ENCODE results near the gene MMP24OS.

DNA sequence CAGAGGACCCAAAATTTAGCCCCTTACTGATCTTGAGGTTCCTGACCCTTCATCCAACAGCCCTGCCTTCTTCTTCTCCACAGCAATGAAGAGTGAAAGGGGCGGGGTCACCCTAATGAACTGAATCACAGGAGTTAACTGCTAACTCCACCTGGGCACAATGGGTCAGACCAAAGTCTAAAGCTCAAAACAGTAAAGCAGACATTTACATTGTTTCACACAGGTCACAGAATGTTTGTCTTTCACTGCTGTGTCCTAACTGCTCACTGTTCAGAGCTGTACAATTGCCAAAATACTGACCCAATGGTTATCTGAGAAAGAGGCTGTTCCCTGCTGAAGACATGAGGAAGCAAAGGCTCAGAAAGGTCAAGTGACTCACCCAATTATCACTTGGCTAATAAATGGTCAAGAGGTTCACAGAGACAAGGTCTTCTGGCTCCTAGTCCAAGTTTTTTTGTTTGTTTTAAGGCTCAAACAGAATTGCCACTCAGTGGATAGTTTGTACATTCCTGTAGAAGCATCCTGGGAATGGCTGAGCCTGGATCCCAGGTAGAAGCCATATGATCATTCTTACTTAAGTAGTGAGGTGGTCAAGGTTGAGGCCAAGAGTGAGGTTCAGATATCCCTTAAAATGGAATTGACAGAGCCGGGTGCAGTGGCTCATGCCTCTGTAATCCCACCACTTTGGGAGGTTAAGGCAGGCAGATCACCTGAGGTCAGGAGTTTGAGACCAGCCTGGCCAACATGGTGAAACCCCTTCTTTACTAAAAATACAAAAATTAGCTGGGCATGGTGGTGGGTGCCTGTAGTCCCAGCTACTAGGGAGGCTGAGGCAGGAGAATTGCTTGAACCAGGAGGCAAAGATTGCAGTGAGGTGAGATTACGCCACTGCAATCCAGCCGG is 49.4 kb upstream of the MMP24OS start:
- TF ChIP-seq, protein P1, sequence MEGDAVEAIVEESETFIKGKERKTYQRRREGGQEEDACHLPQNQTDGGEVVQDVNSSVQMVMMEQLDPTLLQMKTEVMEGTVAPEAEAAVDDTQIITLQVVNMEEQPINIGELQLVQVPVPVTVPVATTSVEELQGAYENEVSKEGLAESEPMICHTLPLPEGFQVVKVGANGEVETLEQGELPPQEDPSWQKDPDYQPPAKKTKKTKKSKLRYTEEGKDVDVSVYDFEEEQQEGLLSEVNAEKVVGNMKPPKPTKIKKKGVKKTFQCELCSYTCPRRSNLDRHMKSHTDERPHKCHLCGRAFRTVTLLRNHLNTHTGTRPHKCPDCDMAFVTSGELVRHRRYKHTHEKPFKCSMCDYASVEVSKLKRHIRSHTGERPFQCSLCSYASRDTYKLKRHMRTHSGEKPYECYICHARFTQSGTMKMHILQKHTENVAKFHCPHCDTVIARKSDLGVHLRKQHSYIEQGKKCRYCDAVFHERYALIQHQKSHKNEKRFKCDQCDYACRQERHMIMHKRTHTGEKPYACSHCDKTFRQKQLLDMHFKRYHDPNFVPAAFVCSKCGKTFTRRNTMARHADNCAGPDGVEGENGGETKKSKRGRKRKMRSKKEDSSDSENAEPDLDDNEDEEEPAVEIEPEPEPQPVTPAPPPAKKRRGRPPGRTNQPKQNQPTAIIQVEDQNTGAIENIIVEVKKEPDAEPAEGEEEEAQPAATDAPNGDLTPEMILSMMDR (IDR thresholded peaks at IDR 0.05), result no peak
- no peak for TF ChIP-seq POLR2AphosphoS5 (IDR thresholded peaks at IDR 0.05)
- no peak for TF ChIP-seq POLR2A (IDR thresholded peaks at IDR 0.05)
